ENCODE results near the gene TRPM8. TPM values are rescaled to one million over a fixed set of nuclear protein-coding genes. Genes with fewer than 3 reads are reported as not detected.
A peak's percentile ranks its signal among the peaks of the same experiment; 100 is the strongest.

Gene TRPM8
- total and polyA plus RNA-seq, 2 of the 13 experiments (the other 11 are each of a cell fraction or from before 2014, with no cell fraction given) = 0.12 TPM; not detected in 1

GRCh38 chr2:233940376-233941276, 23.5 kb downstream of the TRPM8 start:
- FAIRE-seq (no peak), DNase-seq (ENCODE audit: low spot score) (no peak), ATAC-seq (no peak)
- H3K27ac ChIP-seq (ENCODE audit: extremely low read length, insufficient read depth, low read length) = no peak overlapping the region
- no peak overlapping the region for H2AFZ ChIP-seq (ENCODE audit: low read length)
- H4K20me1 ChIP-seq (ENCODE audit: insufficient read depth, low read length) = no peaks in the 10 kb centered on the region
- in situ Hi-C loops (cut with HindIII; ENCODE audit: extremely low pct_ligation_motif_present, low pct_unique_long_range_greater_than_20kb) (no loop called here), intact Hi-C loops (cut with micrococcal nuclease; ENCODE audit: unreplicated experiment) (no loop called here)
- H3K27me3 ChIP-seq (ENCODE audit: control insufficient read depth in 1 of 2, insufficient read depth in 2 of 2, low read length in 2 of 2) = peaks cover 2 to 26% of the 10 kb centered on the region in 2 experiments; a peak in 2 of 5 replicates
- no TSS peak for BruUV-seq (replicated peaks)
- H3K9me3 ChIP-seq (ENCODE audit: low read length) = no peaks in the 10 kb centered on the region
- no peak overlapping the region for H3K4me2 ChIP-seq (ENCODE audit: low read depth, low read length)
- no peak overlapping the region for H3K4me3 ChIP-seq (replicated peaks in 1 of 3; ENCODE audit: insufficient read depth in 1 of 3, low read depth in 2 of 3, low read length in 3 of 3)
- H3K79me2 ChIP-seq (ENCODE audit: insufficient read depth, low read length) = no peaks in the 10 kb centered on the region
- ChIA-PET CTCF (ENCODE audit: low intra/inter-chr PET ratio, low total read pairs) (no interaction called here), POLR2A (no interaction called here)
- WGBS (ENCODE audit: low lambda C conversion rate) = 38% methylated on average over 12 of the region's 12 CpGs
- H3K9ac ChIP-seq (ENCODE audit: insufficient read depth, low read depth, low read length) = no peak overlapping the region
- no peaks in the 10 kb centered on the region for H3K36me3 ChIP-seq (replicated peaks in 1 of 2; ENCODE audit: control insufficient read depth in 1 of 2, insufficient read depth in 2 of 2, low read length in 2 of 2)
- peak; percentile 13; the same call in 1 of the 2 replicates for TF ChIP-seq CREB1 (IDR thresholded peaks at IDR 0.05)
- TF ChIP-seq CREB1 (CRISPR knock-in tag; IDR thresholded peaks at IDR 0.05) = no peak
- TF ChIP-seq, protein P1, sequence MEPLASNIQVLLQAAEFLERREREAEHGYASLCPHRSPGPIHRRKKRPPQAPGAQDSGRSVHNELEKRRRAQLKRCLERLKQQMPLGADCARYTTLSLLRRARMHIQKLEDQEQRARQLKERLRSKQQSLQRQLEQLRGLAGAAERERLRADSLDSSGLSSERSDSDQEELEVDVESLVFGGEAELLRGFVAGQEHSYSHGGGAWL (CRISPR knock-in tag; IDR thresholded peaks at IDR 0.05) = no peak
- H3K4me1 ChIP-seq (ENCODE audit: insufficient read depth, low read length) = no peaks in the 10 kb centered on the region

DNA sequence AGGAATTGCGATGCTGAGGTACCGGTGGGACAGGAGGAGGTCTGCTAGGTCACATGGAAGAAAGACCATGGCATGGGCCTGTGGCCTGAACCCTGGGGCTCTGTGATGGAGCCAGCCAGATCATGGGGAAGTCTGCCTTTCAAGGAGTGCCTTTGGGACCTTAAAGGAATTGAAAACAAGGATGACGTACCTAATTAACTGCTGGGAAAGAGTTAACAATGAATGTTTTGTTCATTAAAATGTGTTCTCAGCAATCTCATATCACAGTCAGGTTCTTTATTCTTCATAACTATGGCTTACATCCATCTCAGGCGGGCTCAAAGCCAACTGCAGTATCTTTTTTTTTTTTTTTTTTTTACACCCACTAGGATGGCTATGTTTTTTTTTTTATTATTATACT, 25.6 kb downstream of the TRPM8 start:
- Histone ChIP-seq H2AFZ (ENCODE audit: low read length) (no peak overlapping the region), H4K20me1 (ENCODE audit: insufficient read depth, low read length) (no peaks in the 10 kb centered on the region), H3K36me3 (replicated peaks in 1 of 2; ENCODE audit: control insufficient read depth in 1 of 2, insufficient read depth in 2 of 2, low read length in 2 of 2) (no peaks in the 10 kb centered on the region), H3K4me1 (ENCODE audit: insufficient read depth, low read length) (no peaks in the 10 kb centered on the region), H3K4me2 (ENCODE audit: low read depth, low read length) (no peak overlapping the region), H3K27me3 (ENCODE audit: control insufficient read depth in 1 of 2, insufficient read depth in 2 of 2, low read length in 2 of 2) (peaks cover 0 to 19% of the 10 kb centered on the region in 2 experiments; a peak in 2 of 5 replicates), H3K4me3 (replicated peaks in 1 of 3; ENCODE audit: insufficient read depth in 1 of 3, low read depth in 2 of 3, low read length in 3 of 3) (no peak overlapping the region), H3K79me2 (ENCODE audit: insufficient read depth, low read length) (no peaks in the 10 kb centered on the region), H3K27ac (ENCODE audit: extremely low read length, insufficient read depth, low read length) (no peak overlapping the region), H3K9ac (ENCODE audit: insufficient read depth, low read depth, low read length) (no peak overlapping the region), H3K9me3 (ENCODE audit: low read length) (no peaks in the 10 kb centered on the region)
- 36% methylated on average over 4 of the region's 4 CpGs for WGBS (ENCODE audit: low lambda C conversion rate)
- no TSS peak for BruUV-seq (replicated peaks)
- no peak for DNase-seq (ENCODE audit: low spot score)
- ATAC-seq = no peak
- intact Hi-C loops (cut with micrococcal nuclease; ENCODE audit: unreplicated experiment) (no loop called here), in situ Hi-C loops (cut with HindIII; ENCODE audit: extremely low pct_ligation_motif_present, low pct_unique_long_range_greater_than_20kb) (no loop called here)
- TF ChIP-seq NRL (CRISPR knock-in tag; IDR thresholded peaks at IDR 0.05; ENCODE audit: borderline replicate concordance) (no peak), ZNF207 (IDR thresholded peaks at IDR 0.05; ENCODE audit: borderline replicate concordance) (no peak), ZNF430 (CRISPR knock-in tag; IDR thresholded peaks at IDR 0.05) (no peak), NFYC (CRISPR knock-in tag; IDR thresholded peaks at IDR 0.05) (no peak), ZNF619 (CRISPR knock-in tag; IDR thresholded peaks at IDR 0.05) (no peak), ZSCAN25 (CRISPR knock-in tag; IDR thresholded peaks at IDR 0.05) (no peak), ZNF580 (CRISPR knock-in tag; IDR thresholded peaks at IDR 0.05; ENCODE audit: borderline replicate concordance, low read depth) (no peak)
- ChIA-PET POLR2A (no interaction called here), CTCF (ENCODE audit: low intra/inter-chr PET ratio, low total read pairs) (no interaction called here)
- no peak for FAIRE-seq
